GM18508 (cell line): ENCODE data around the gene IL17RA.

Experiments
- ATAC-seq: cut with Tn5 transposase; IDR thresholded peaks from one replicate; pipeline ENCODE4 v1.9.1; 2021; ENCODE audit warnings: moderate number of reproducible peaks; ENCODE audit not compliant: insufficient read depth, unreplicated experiment

The IL17RA gene

DNA sequence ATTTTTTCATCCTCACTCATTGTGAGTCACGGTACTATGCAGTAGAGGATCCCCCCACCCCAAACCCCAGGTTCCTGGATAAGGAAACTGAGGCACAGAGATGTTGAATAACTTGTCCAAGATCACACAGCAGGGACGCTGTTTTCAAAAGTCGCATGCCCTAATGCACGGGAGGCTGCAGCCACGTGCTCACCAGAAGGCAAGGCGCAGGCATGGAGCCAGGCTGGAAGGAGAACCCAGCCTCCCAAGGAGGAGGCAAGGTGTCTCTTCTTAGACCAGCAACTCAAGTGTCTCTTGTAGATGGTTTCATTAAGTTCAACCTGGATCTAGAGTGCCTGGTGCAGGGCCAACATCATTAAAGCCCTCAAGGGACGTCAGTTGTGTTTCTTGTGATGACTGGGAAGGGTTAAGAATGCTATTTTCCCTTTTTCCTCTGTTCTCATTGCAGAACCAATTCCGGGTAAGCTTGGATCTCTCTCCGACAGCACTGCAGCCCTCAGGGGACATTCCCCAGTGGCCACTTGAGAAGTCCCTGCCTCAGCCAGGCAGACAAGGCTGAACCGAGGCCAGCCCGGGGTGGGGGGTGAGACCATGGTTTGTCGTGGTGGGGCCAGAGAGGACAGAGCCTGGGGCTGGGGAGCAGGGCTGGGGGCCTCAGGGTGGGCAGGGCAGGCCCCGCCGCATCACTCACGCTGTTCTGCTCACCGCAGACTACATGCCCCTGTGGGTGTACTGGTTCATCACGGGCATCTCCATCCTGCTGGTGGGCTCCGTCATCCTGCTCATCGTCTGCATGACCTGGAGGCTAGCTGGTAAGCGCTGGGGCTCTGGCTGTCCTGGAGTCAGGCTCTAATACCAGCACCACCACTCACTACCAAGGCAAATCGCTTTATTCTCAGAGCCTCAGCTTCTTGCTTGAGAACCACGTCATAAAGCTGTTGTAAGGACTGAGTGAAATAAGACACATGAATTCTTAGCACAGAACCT lies 20.6 kb downstream of the IL17RA start:
- ATAC-seq = no peak

- no peak for ATAC-seq
Measured at GRCh38 chr22:17106161-17106784, 21.5 kb downstream of the IL17RA start.

DNA sequence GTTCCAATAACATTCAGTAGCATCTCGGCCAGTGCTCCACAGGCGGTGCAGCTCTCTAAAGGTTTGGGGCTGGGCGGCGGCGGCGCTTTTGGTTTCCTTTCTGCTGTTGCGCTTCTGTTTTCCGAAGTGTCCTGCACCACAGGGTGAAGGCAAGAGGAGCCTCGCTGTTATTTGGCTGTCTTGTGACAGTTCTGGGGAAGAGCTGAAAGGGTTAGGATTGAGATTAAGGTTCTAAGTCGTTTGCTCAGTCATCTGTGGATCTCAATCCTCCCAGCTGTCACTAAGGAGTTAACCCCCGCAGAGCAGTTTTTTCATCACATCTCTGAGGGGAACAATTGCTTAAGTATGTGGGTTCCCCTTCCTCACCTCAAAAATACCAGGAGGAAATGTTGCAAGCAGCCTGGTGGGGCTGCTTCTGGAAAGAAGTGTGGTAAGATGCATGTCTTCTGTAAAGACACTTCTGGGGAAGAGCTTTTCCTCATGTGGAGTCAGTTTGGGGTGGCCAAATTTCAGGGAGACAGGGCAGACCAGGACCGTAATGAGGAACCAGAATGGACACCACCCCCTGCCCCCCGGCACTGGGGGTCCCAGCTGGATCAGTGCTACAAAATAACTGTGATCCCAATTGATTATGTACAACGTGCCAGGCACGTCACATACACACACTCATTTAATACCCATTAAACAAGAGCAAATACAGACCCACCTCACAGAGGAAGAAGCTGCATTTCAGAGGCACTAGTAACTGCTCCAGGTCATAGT lies 22.2 kb downstream of the IL17RA start:
- no peak for ATAC-seq

DNA sequence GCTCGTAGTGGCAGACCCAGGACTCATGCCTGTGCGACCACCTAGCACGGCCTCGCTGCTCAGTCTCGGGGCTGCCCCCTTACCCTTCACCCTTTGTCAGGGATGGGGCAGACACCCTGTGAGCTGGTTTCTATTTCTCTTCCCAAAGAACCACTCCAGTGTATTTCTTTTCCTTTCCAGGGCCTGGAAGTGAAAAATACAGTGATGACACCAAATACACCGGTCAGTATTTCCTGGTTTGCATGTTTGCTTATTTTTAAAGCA lies 22.7 kb downstream of the IL17RA start:
- ATAC-seq = no peak

GRCh38 chr22:17108256-17109112 lies 23.7 kb downstream of the IL17RA start:
- ATAC-seq = no peak

GRCh38 chr22:17109113-17109865 lies 24.5 kb downstream of the IL17RA start:
- ATAC-seq = no peak

- ATAC-seq = no peak
Measured at GRCh38 chr22:17109976-17110375, 25.2 kb downstream of the IL17RA start.

GRCh38 chr22:17110791-17111550 lies 26.2 kb downstream of the IL17RA start:
- ATAC-seq = no peak

GRCh38 chr22:17112491-17113042 lies 27.8 kb downstream of the IL17RA start:
- ATAC-seq = no peak

GRCh38 chr22:17113600-17113999 lies 28.8 kb downstream of the IL17RA start:
- no peak for ATAC-seq

- no peak for ATAC-seq
Measured at GRCh38 chr22:17114173-17114897, 29.5 kb downstream of the IL17RA start.

- ATAC-seq = no peak
Measured at GRCh38 chr22:17114898-17115235, 30.1 kb downstream of the IL17RA start.

DNA sequence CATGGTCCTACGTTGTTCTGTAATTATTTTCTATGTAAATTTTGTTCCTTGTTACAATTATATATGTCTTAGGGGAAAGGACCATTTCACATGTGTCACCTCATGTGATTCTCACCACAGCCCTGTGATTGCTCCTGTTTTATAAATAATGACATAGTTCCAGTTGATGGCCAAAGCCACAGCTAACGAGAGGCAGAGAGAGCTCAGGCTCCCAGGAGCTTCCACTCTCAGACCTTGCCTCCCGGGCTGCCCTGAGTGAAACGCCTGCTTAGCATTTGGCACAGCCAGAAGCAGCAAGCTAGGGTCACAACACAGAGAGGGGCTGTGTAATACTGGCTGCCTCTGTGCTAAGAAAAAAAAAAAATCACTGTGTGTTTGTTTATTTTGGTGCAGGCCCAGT lies 30.4 kb downstream of the IL17RA start:
- ATAC-seq = no peak

DNA sequence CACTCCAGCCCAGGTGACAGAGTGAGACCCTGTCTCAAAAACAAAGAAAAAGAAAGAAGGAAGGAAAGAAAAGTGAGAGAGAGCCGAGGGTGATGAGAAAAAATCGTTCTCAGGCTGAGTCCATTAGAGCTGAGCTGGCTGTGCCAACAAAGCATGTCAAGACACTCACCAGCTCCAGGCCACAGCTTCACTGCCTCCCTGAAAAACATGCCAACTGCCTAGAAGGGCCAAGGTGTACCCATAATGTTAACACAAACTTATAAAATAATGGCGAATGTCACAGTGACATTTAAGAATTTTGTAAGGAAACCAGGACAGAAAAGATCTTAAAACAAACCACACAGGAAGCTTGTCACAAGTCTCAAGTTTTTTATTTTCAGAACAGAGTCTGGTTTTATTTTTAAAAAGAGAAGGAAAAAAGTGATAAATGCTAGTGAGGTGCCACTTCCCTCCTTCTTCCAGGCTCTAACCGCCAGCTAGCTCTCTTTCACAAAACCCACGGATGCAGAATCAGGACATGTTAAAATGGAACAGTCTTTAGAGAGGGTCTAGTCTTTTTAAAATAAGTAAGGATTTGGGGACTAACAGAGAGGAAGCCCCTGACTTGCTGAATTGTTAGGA lies 31.3 kb downstream of the IL17RA start:
- no peak for ATAC-seq

GRCh38 chr22:17116572-17117330 lies 32.0 kb downstream of the IL17RA start:
- ATAC-seq = no peak

DNA sequence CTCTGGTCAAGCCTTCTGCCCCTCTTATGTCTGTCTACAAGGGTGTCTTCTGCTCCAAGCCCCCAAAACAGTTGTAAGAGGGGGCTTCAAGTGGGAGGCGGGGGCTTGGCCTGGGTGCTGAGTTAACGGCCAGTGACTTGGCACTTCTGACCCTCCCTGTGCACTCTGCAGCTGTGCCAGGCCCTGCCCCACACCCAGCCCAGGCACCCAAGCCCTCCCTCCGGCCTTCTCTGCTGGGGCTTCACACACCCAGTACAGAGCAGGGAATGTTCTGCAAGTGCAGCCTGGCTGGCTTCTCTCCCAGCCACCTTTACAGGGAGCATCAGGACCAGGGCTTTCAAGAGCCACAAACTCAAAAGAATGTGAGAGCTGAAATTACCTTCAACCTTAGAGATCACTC lies 32.6 kb downstream of the IL17RA start:
- no peak for ATAC-seq

DNA sequence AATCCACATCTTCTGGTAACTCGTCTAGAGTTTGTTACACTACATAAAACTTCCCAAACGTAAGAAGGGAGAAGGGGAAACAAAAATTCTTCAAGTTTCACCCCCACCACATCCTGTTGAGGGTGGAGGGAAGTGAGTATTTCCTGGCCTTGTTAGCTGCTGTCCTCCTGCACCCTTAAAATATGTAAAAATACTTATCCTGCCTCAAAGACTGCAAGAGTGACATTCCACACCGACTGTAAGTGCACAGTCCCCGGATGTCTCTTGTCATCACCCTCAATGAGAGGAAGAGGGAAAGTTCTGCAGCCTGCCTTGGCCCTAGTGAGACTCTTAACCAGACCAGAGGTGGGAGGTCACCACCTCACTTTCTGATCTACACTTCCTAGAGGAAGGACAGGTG lies 33.1 kb downstream of the IL17RA start:
- ATAC-seq = no peak
